ENCODE measurements around the gene SCGB2A2.

SCGB2A2 gene

GRCh38 chr11:62307950-62308349 lies 38.0 kb downstream of the SCGB2A2 start:
- DNase-seq, result no peak

GRCh38 chr11:62309991-62310390 lies 40.0 kb downstream of the SCGB2A2 start:
- no peak for DNase-seq

- DNase-seq, result no peak
Observed at GRCh38 chr11:62315431-62315830, 45.5 kb downstream of the SCGB2A2 start.

- no peak for DNase-seq
Observed at GRCh38 chr11:62322524-62322923, 52.6 kb downstream of the SCGB2A2 start.
